Measurements from ENCODE around the gene ECT2L.

Gene ECT2L

GRCh38 chr6:138796771-138797170, 884 bp downstream of the ECT2L start:
- no peaks in the 10 kb centered on the region for H3K9me3 Mint-ChIP-seq
- no peaks in the 10 kb centered on the region for H3K4me1 Mint-ChIP-seq
- no peak for DNase-seq
- no peak overlapping the region for H3K27ac Mint-ChIP-seq
- H3K27me3 Mint-ChIP-seq, result peaks cover 24% of the 10 kb centered on the region
- ATAC-seq, result no peak
- no peak overlapping the region for H3K4me3 Mint-ChIP-seq

GRCh38 chr6:138797806-138798446, 2.0 kb downstream of the ECT2L start:
- peaks cover 24% of the 10 kb centered on the region for H3K27me3 Mint-ChIP-seq
- no peaks in the 10 kb centered on the region for H3K9me3 Mint-ChIP-seq
- ATAC-seq, result no peak
- no peaks in the 10 kb centered on the region for H3K4me1 Mint-ChIP-seq
- H3K4me3 Mint-ChIP-seq, result no peak overlapping the region
- DNase-seq, result no peak
- H3K27ac Mint-ChIP-seq, result no peak overlapping the region

GRCh38 chr6:138800377-138801150, 4.7 kb downstream of the ECT2L start:
- Mint-ChIP-seq H3K4me3 (no peak overlapping the region), H3K27me3 (peaks cover 39% of the 10 kb centered on the region), H3K4me1 (no peaks in the 10 kb centered on the region), H3K9me3 (no peaks in the 10 kb centered on the region), H3K27ac (no peak overlapping the region)
- no peak for ATAC-seq
- no peak for DNase-seq

GRCh38 chr6:138803331-138803730, 7.4 kb downstream of the ECT2L start:
- H3K4me1 Mint-ChIP-seq, result no peaks in the 10 kb centered on the region
- no peaks in the 10 kb centered on the region for H3K9me3 Mint-ChIP-seq
- no peak for ATAC-seq
- no peak for DNase-seq
- H3K27me3 Mint-ChIP-seq, result peaks cover 18% of the 10 kb centered on the region
- H3K4me3 Mint-ChIP-seq, result no peak overlapping the region
- H3K27ac Mint-ChIP-seq, result no peak overlapping the region

- no peak for ATAC-seq
- DNase-seq, result no peak
- H3K27me3 Mint-ChIP-seq, result peaks cover 18% of the 10 kb centered on the region
- H3K27ac Mint-ChIP-seq, result no peak overlapping the region
- no peaks in the 10 kb centered on the region for H3K4me1 Mint-ChIP-seq
- no peak overlapping the region for H3K4me3 Mint-ChIP-seq
- no peaks in the 10 kb centered on the region for H3K9me3 Mint-ChIP-seq
Observed at GRCh38 chr6:138803861-138804260, 8.0 kb downstream of the ECT2L start.

GRCh38 chr6:138805016-138805765, 9.3 kb downstream of the ECT2L start:
- DNase-seq (no peak), ATAC-seq (no peak)
- Mint-ChIP-seq H3K27ac (no peak overlapping the region), H3K9me3 (no peaks in the 10 kb centered on the region), H3K4me1 (no peaks in the 10 kb centered on the region), H3K4me3 (no peak overlapping the region), H3K27me3 (peaks cover 18% of the 10 kb centered on the region)

- H3K27ac Mint-ChIP-seq, result no peak overlapping the region
- ATAC-seq (no peak), DNase-seq (no peak)
Observed at GRCh38 chr6:138806889-138807288, 11.0 kb downstream of the ECT2L start.

GRCh38 chr6:138809677-138810076, 13.8 kb downstream of the ECT2L start:
- Mint-ChIP-seq H3K27ac (no peak overlapping the region), H3K27me3 (peaks cover 12% of the 10 kb centered on the region), H3K9me3 (no peaks in the 10 kb centered on the region), H3K4me3 (no peak overlapping the region), H3K4me1 (no peaks in the 10 kb centered on the region)
- ATAC-seq, result no peak
- no peak for DNase-seq

More at GRCh38 chr6:138806889-138807288, 11.0 kb downstream of the ECT2L start:
- Mint-ChIP-seq H3K4me1 (no peaks in the 10 kb centered on the region), H3K9me3 (no peaks in the 10 kb centered on the region), H3K4me3 (no peak overlapping the region), H3K27me3 (peaks cover 18% of the 10 kb centered on the region)

- no peak overlapping the region for H3K4me3 Mint-ChIP-seq
- no peak for DNase-seq
- no peaks in the 10 kb centered on the region for H3K9me3 Mint-ChIP-seq
- ATAC-seq, result no peak
- peaks cover 12% of the 10 kb centered on the region for H3K4me1 Mint-ChIP-seq
- H3K27ac Mint-ChIP-seq, result peak overlapping the region in 1 of 2 donors; percentile 77
- H3K27me3 Mint-ChIP-seq, result no peaks in the 10 kb centered on the region
Observed at GRCh38 chr6:138811866-138812265, 16.0 kb downstream of the ECT2L start.

GRCh38 chr6:138814179-138814834, 18.4 kb downstream of the ECT2L start:
- ATAC-seq, result no peak
- no peak overlapping the region for H3K27ac Mint-ChIP-seq
- no peaks in the 10 kb centered on the region for H3K9me3 Mint-ChIP-seq
- H3K4me1 Mint-ChIP-seq, result peaks cover 33% of the 10 kb centered on the region
- no peak for DNase-seq
- H3K4me3 Mint-ChIP-seq, result no peak overlapping the region
- no peaks in the 10 kb centered on the region for H3K27me3 Mint-ChIP-seq

- Mint-ChIP-seq H3K27me3 (no peaks in the 10 kb centered on the region), H3K4me1 (peaks cover 36% of the 10 kb centered on the region), H3K27ac (peak overlapping the region in 1 of 2 donors; percentile 79), H3K4me3 (no peak overlapping the region), H3K9me3 (no peaks in the 10 kb centered on the region)
- no peak for DNase-seq
- no peak for ATAC-seq
Observed at GRCh38 chr6:138815221-138815620, 19.3 kb downstream of the ECT2L start.

GRCh38 chr6:138815797-138816528, 20.1 kb downstream of the ECT2L start:
- peak overlapping the region in 1 of 2 donors; percentile 79 for H3K27ac Mint-ChIP-seq
- H3K4me3 Mint-ChIP-seq, result no peak overlapping the region
- H3K27me3 Mint-ChIP-seq, result no peaks in the 10 kb centered on the region
- DNase-seq (peak in 1 of 2 donors; percentile 8), ATAC-seq (peak; percentile 66)
- H3K4me1 Mint-ChIP-seq, result peaks cover 36% of the 10 kb centered on the region
- no peaks in the 10 kb centered on the region for H3K9me3 Mint-ChIP-seq

GRCh38 chr6:138817799-138818198, 21.9 kb downstream of the ECT2L start:
- peaks cover 36% of the 10 kb centered on the region for H3K4me1 Mint-ChIP-seq
- no peaks in the 10 kb centered on the region for H3K9me3 Mint-ChIP-seq
- H3K27ac Mint-ChIP-seq, result peak overlapping the region; percentile 1 to 89
- peak; percentile 84 for ATAC-seq
- no peaks in the 10 kb centered on the region for H3K27me3 Mint-ChIP-seq
- DNase-seq, result peak; percentile 30 to 45
- H3K4me3 Mint-ChIP-seq, result peak overlapping the region; percentile 50 to 59

- H3K4me3 Mint-ChIP-seq, result peak overlapping the region; percentile 50 to 59
- peak in 1 of 2 donors; percentile 5 for DNase-seq
- ATAC-seq, result peak; percentile 62
- peaks cover 36% of the 10 kb centered on the region for H3K4me1 Mint-ChIP-seq
- H3K27me3 Mint-ChIP-seq, result no peaks in the 10 kb centered on the region
- H3K9me3 Mint-ChIP-seq, result no peaks in the 10 kb centered on the region
- peak overlapping the region; percentile 1 to 89 for H3K27ac Mint-ChIP-seq
Observed at GRCh38 chr6:138818496-138819194, 22.8 kb downstream of the ECT2L start.

Measured in stimulated activated naive CD8-positive, alpha-beta T cell treated with anti-CD3 and anti-CD28 coated beads, Interleukin-15, amount 100 ng/mL, for 72 hours (primary cell).